Panc1 (cell line): ENCODE data around the gene MYEF2. TPM values are rescaled to one million over a fixed set of nuclear protein-coding genes. Genes with fewer than 3 reads are reported as not detected.

Experiments
- ATAC-seq: fragments of 200-7000 bp; cut with Tn5 transposase; 2 replicates; pipeline ENCODE4 v1.9.1; 2020; ENCODE audit warnings: mild to moderate bottlenecking, moderate library complexity
- BruUV-seq: library from RNA; stranded (reverse); fragments of 400-500 nt; replicated peaks from 2 replicates; lab custom pipeline; 2021; lab: Mats Ljungman, UMichigan
- CTCF ChIA-PET: fragments of 300-600 bp; sonication (Branson Sonifier 250); formaldehyde crosslinking; loops from one replicate; lab custom pipeline; 2022; ENCODE audit warnings: antibody characterized with exemption; lab: Charles Lee
- POLR2A ChIA-PET: fragments of 300-600 bp; sonication (Branson Sonifier 250); formaldehyde crosslinking; loops from one replicate; lab custom pipeline; 2022; ENCODE audit warnings: antibody characterized with exemption; lab: Charles Lee
- DNase-seq: peaks from one replicate; pipeline ENCODE4 v3.0.0-alpha.2; 2010; ENCODE audit warnings: low read depth, low spot score
- H3K27ac ChIP-seq: 2 replicates; pipeline ENCODE4 v1.5.1; 2011; ENCODE audit warnings: mild to moderate bottlenecking, low read length, inconsistent platforms
- H3K27me3 ChIP-seq: fragments of 200-500 bp; sonication (Bioruptor generic); 2 replicates; pipeline ENCODE4 v1.6.0; 2014; ENCODE audit warnings: low read length, inconsistent platforms; ENCODE audit not compliant: control insufficient read depth, insufficient read depth
- H3K36me3 ChIP-seq: fragments of 200-500 bp; sonication (Bioruptor generic); 2 replicates; pipeline ENCODE4 v1.5.1; 2014; ENCODE audit warnings: inconsistent platforms, mild to moderate bottlenecking, low read length, moderate library complexity; ENCODE audit not compliant: control insufficient read depth, insufficient read depth
- H3K4me1 ChIP-seq: 2 replicates; pipeline ENCODE4 v1.5.1; 2011; ENCODE audit warnings: inconsistent platforms, mild to moderate bottlenecking, low read length, moderate library complexity; ENCODE audit not compliant: control insufficient read depth, insufficient read depth
- H3K4me3 ChIP-seq, 2 experiments: 2 replicates each; pipeline ENCODE4 v1.5.1; 2011 to 2012; ENCODE audit warnings: low read depth in 2 of 2, low read length in 2 of 2, mild to moderate bottlenecking in 2 of 2, inconsistent platforms in 1 of 2, moderate library complexity in 1 of 2
- H3K9me3 ChIP-seq: fragments of 200-500 bp; sonication (Bioruptor generic); 2 replicates; pipeline ENCODE4 v1.5.1; 2014; ENCODE audit warnings: low read depth, mild to moderate bottlenecking, inconsistent platforms, low read length, moderate library complexity; ENCODE audit not compliant: control insufficient read depth, insufficient read depth
- CTCF ChIP-seq: fragments of 450-650 bp; IDR thresholded peaks from 2 replicates; pipeline ENCODE4 v1.5.1; 2017; ENCODE audit warnings: mild to moderate bottlenecking
- POLR2AphosphoS5 ChIP-seq: IDR thresholded peaks from 2 replicates; pipeline ENCODE4 v1.6.1; 2012; ENCODE audit warnings: mild to moderate bottlenecking, low read depth, low read length, moderate library complexity
- REST ChIP-seq, 2 experiments: IDR thresholded peaks; 2 replicates each; pipeline ENCODE4 v1.6.1; 2011 to 2012; ENCODE audit warnings: low read depth in 2 of 2, control low read depth in 1 of 2, low read length in 1 of 2, mild to moderate bottlenecking in 1 of 2, moderate library complexity in 1 of 2; ENCODE audit not compliant: insufficient read depth in 1 of 2
- SIN3A ChIP-seq: IDR thresholded peaks from 2 replicates; pipeline ENCODE4 v1.6.1; 2012; ENCODE audit warnings: low read depth, mild to moderate bottlenecking, low read length, moderate library complexity, borderline replicate concordance; ENCODE audit not compliant: insufficient read depth
- TCF7L2 ChIP-seq: IDR thresholded peaks from 2 replicates; pipeline ENCODE4 v1.6.1; 2011; ENCODE audit warnings: mild to moderate bottlenecking, low read depth, low read length, inconsistent platforms
- in situ Hi-C: cut with HindIII; loops from 2 replicates; pipeline ENCODE4 v1.10.0; 2016; ENCODE audit warnings: low sequenced_read_pairs, low pct_unique_long_range_greater_than_20kb
- intact Hi-C: fragments of 100-400 bp; cut with micrococcal nuclease; formaldehyde crosslinking; loops from one replicate; pipeline ENCODE4 v1.10.0; 2022; ENCODE audit not compliant: unreplicated experiment
- total RNA-seq: library from RNA; stranded (reverse); gene quantifications from one replicate; pipeline ENCODE4 v1.2.1, GENCODE V29; 2021; ENCODE audit not compliant: unreplicated experiment

MYEF2 gene
- total RNA-seq, 1 experiment from 2014 or later: 71.3 TPM

GRCh38 chr15:48145923-48146322, 32.2 kb downstream of the MYEF2 start:
- Histone ChIP-seq H3K4me3 (no peak overlapping the region), H3K27ac (no peak overlapping the region), H3K36me3 (peaks cover 16% of the 10 kb centered on the region), H3K4me1 (no peaks in the 10 kb centered on the region), H3K27me3 (no peaks in the 10 kb centered on the region), H3K9me3 (no peaks in the 10 kb centered on the region)
- no TSS peak for BruUV-seq
- in situ Hi-C loops: no loop called here
- TF ChIP-seq REST (IDR thresholded peaks at IDR 0.05; ENCODE audit: insufficient read depth in 1 of 2, low read depth in 2 of 2, low read length in 1 of 2): no peak
- no peak for TF ChIP-seq CTCF
- TF ChIP-seq POLR2AphosphoS5: no peak
- no peak for TF ChIP-seq SIN3A
- TF ChIP-seq TCF7L2: no peak
- intact Hi-C loops: no loop called here
- DNase-seq: no peak
- ATAC-seq: no peak
- ChIA-PET CTCF (no interaction called here), POLR2A (no interaction called here)

GRCh38 chr15:48144889-48145288, 33.2 kb downstream of the MYEF2 start:
- in situ Hi-C loops: no loop called here
- BruUV-seq: no TSS peak
- TF ChIP-seq POLR2AphosphoS5 (no peak), TCF7L2 (no peak), REST (IDR thresholded peaks at IDR 0.05; ENCODE audit: insufficient read depth in 1 of 2, low read depth in 2 of 2, low read length in 1 of 2) (no peak), SIN3A (no peak), CTCF (no peak)
- H3K9me3 ChIP-seq: no peaks in the 10 kb centered on the region
- no peak overlapping the region for H3K4me3 ChIP-seq
- no peaks in the 10 kb centered on the region for H3K4me1 ChIP-seq
- ATAC-seq (no peak), DNase-seq (no peak)
- intact Hi-C loops: no loop called here
- peaks cover 16% of the 10 kb centered on the region for H3K36me3 ChIP-seq
- no peak overlapping the region for H3K27ac ChIP-seq
- ChIA-PET CTCF (no interaction called here), POLR2A (interaction anchor here (0.5 kb wide), 1 partner anchor 142 kb away, joined by 3 read pairs; no protein-coding TSS in a partner anchor)
- H3K27me3 ChIP-seq: no peaks in the 10 kb centered on the region
